GM18499 (cell line): ENCODE measurements around the gene NUDT5.
"Not testable (repeated sequence)": the region's sequence is repeated elsewhere in the genome, so short reads cannot be mapped to it uniquely, and the experiment has no call there.

Experiments
- ATAC-seq: cut with Tn5 transposase; IDR thresholded peaks from one replicate; pipeline ENCODE4 v1.9.1; 2021; ENCODE audit warnings: moderate number of reproducible peaks; ENCODE audit not compliant: insufficient read depth, unreplicated experiment

Gene NUDT5

GRCh38 chr10:12195603-12196506 is at the start of gene NUDT5, which contains the start of gene CDC123:
TSS of gene NUDT5 (minus strand) at chr10:12195891. CDS start at chr10:12186291, 9,600 bp downstream.
TSS of gene CDC123 (plus strand) at chr10:12196188. CDS start at chr10:12196246, 58 bp downstream.
- peak; percentile 60 for ATAC-seq

GRCh38 chr10:12243864-12244620 is 48.4 kb upstream of the NUDT5 start:
- ATAC-seq: no peak

GRCh38 chr10:12241810-12242529 is 46.3 kb upstream of the NUDT5 start:
- ATAC-seq: no peak

DNA sequence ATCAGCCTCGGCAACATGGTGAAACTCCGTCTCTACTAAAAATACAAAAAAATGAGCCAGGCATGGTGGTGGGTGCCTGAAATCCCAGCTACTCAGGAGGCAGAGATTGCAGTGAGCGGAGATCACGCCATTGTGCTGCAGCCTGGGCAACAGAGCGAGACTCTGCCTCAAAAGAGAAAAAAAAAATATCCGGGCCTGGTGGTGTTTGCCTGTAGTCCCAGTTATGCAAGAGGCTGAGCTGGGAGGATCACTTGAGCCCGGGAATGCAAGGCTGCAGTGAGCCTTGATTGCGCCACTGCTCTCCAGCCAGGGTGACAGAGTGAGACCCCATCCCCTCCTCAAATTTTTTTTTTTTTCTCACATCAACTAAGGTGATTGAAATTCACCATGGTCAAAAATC is 43.1 kb upstream of the NUDT5 start:
- ATAC-seq: no peak

GRCh38 chr10:12237265-12238220 is 41.9 kb upstream of the NUDT5 start:
- ATAC-seq: no peak

DNA sequence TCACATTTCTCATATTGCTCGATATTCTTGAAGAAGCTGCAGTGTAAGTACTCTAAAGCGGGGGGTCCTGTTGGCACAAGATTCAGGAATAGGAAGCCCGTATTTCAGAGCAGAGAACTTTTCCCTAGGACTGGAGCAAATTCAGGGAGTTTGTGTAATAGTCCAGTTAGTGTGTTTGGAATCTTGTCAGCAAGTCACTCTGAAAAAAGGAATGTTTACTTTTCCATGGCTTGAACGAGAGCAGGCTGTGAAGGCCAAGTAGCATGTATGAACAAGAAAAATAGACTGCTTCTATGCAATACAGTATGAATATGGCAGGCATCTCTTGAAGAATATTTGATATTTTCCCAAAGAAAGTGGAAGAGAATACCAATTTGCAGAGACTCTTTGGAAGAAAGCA is 40.1 kb upstream of the NUDT5 start:
- ATAC-seq: no peak

DNA sequence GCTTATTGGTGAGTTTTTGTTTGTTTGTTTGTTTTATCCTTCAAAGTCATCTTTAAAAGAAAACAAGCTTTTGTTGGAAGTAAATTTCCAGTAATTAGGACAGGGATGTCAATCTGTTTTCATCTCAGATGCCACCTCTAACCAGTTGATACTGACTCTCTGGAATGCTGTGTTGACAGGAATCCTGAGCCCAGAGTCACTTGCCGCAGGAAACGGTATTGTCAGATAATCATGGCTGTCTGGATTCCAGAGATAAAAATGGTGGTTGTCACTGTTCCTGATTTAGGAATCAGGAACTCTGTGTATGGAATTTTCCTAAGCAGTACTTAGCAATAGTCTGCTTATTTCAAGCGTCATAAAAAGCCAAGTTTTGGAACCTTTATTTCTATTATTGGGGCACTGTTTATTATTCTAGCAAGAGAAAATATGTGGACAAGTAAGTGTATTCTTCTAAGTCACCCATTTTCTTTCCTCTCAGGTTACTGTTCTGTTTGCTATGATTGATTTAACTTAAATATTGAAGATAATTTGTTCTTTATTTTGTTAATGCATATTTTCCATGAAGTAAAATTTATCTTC is 39.5 kb upstream of the NUDT5 start:
- ATAC-seq: no peak

- not testable (repeated sequence) for ATAC-seq
Observed at GRCh38 chr10:12234687-12235086, 39.0 kb upstream of the NUDT5 start.

DNA sequence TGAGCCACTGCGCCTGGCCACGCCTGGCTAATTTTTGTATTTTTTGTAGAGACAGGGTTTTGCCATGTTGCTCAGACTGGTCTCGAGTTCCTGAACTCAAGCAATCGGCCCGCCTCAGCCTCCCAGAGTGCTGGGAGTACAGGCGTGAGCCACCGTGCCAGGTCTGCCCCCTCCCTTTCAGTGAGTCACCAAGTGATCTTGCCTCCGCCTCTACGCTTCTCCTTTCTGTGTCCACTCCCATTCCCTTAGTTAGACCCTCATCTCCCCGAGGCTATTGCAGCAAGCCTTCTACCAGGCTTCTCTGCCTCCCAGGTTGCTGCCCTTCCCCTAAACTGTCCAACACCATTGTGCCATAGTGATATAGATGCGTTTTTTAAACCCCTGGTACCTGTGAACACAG is 33.2 kb upstream of the NUDT5 start:
- no peak for ATAC-seq

- not testable (repeated sequence) for ATAC-seq
Observed at GRCh38 chr10:12226438-12226837, 30.7 kb upstream of the NUDT5 start.

- no peak for ATAC-seq
Observed at GRCh38 chr10:12225444-12225843, 29.8 kb upstream of the NUDT5 start.

- no peak for ATAC-seq
Observed at GRCh38 chr10:12221323-12222298, 25.9 kb upstream of the NUDT5 start.

GRCh38 chr10:12218991-12219390 is 23.3 kb upstream of the NUDT5 start:
- no peak for ATAC-seq

DNA sequence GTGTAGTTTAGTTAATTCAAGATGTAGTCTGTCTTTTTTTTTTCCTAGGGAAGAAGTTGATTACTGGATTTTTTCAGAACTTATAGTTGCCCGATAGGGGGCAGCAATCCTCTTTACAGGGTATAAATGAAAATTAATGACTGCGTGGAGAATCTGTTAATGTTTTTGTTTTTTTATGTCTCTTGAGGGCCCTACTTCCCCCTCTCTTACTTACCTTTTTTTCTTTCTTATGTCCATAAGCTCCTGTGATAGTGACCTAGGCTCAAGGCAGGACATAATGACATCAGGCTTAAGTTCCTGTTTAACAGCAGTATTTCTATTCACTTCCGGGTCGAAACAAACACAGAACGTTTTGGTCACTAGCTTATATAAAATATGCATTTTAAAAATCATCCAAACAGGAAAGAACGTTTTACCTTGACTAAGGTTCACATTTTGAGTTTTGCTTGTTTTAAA is 19.1 kb upstream of the NUDT5 start:
- no peak for ATAC-seq

DNA sequence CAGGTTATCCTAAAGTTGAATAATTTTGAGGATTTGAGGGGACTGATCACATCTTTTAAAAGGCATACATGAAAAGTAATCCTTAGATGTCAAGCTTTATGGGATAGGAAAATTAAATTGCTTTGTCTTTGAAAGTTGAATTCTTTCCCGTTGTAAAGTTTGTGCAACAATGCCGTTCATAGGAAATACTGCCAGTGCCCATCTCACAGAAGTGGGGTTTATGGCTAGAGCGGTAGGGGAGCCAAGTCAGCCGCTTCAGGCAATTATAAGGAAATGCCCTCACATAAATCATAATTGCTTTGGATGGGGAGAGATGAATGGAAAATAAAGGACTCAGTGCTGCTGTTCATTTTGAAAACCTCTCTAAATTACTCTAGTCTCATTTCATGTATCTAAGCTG is 18.4 kb upstream of the NUDT5 start:
- no peak for ATAC-seq

DNA sequence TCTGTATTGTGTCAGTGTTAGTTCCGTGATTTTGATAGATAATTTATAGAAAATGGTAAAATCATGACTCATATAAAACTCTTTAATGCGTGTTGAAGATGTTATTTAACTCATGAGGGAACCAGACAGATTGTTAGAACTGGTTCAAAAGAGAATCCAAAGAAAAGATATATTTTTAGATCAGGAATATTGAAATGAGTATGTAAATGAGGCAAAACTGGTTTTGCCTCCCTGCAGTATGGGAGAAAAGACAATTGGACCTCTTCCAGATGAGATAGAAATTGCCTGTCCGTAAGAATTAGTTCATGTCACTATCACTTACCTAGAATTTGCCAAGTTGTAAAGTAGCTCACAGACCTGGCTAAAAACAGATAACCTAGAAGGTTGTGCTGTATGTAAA is 17.9 kb upstream of the NUDT5 start:
- no peak for ATAC-seq

- ATAC-seq: no peak
Observed at GRCh38 chr10:12212454-12212853, 16.8 kb upstream of the NUDT5 start.

GRCh38 chr10:12208460-12208859 is 12.8 kb upstream of the NUDT5 start:
- ATAC-seq: no peak
